Ishikawa (cell line): ENCODE measurements around the gene ACY1.

Experiments used
- CEBPB ChIP-seq: IDR thresholded peaks from 2 replicates; pipeline ENCODE4 v1.6.1; 2012
- EP300 ChIP-seq: IDR thresholded peaks from 2 replicates; pipeline ENCODE4 v1.6.1; 2012; ENCODE audit warnings: borderline replicate concordance
- TCF12 ChIP-seq: IDR thresholded peaks from 2 replicates; pipeline ENCODE4 v1.6.1; 2012; ENCODE audit warnings: low read depth
- TF ChIP-seq, protein P1 (sequence below): IDR thresholded peaks from 2 replicates; pipeline ENCODE4 v1.6.1; 2012

DNA sequence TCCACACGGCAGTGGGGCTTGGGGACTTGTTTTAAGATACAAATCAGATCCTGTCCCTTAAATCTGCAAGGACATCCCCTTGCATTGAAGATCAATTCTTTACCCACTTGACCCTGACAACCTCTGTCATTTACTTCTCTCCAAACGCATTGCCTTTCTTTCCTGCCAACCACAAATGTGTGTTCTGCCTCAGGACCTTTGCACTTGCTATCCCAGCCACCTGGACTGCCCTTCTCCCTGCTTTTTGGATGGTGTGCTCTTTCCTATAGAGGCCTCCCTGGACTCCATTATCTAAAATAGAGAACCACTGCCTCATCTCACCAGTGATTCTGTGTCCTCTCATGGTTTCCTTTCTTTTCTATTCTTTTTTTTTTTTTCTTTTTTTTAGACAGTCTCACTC is 13.8 kb downstream of the ACY1 start:
- TF ChIP-seq, protein P1, sequence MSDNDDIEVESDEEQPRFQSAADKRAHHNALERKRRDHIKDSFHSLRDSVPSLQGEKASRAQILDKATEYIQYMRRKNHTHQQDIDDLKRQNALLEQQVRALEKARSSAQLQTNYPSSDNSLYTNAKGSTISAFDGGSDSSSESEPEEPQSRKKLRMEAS = no peak
- TF ChIP-seq TCF12 (no peak), CEBPB (no peak), EP300 (no peak)
